ENCODE data around the gene MAGEB6.
"Not testable (repeated sequence)": the region's sequence is repeated elsewhere in the genome, so short reads cannot be mapped to it uniquely, and the experiment has no call there.

The MAGEB6 gene, protein sequence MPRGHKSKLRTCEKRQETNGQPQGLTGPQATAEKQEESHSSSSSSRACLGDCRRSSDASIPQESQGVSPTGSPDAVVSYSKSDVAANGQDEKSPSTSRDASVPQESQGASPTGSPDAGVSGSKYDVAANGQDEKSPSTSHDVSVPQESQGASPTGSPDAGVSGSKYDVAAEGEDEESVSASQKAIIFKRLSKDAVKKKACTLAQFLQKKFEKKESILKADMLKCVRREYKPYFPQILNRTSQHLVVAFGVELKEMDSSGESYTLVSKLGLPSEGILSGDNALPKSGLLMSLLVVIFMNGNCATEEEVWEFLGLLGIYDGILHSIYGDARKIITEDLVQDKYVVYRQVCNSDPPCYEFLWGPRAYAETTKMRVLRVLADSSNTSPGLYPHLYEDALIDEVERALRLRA

DNA sequence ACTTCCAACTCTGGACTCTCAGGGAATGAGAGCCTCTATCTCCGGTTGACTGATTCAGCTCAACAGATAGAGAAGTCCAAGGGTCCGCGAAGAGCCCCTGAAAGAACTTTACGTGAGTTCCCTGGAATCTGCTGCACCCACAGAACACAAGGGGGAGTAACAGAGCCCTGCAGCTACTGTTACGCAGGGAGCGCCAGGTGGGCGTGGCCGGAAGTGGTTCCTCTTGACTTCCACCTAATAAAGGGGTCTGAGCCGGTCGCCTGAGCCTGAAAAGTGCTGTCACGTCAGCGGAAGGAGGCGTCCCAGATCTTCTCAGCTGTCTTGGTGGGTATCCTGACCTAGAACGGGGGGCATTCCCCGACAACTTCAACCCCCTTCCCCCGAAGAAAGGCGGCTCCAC, at the start of gene MAGEB6:
TSS of gene MAGEB6 (plus strand) at position 237 of the 400 bp plus-strand sequence. CDS start 1,407 bp downstream, outside the sequence.
- Mint-ChIP-seq H3K27ac (no peak within 1 kb of the TSS), H3K4me3 (no peak within 1 kb of the TSS), H3K27me3 (no peaks in the 10 kb centered on the region), H3K36me3 (no peaks in the 10 kb centered on the region), H3K4me1 (no peaks in the 10 kb centered on the region), H3K9me3 (no peaks in the 10 kb centered on the region)
- ATAC-seq (ENCODE audit: low read depth) (no peak), DNase-seq (ENCODE audit: low spot score in 2 of 2) (no peak)

DNA sequence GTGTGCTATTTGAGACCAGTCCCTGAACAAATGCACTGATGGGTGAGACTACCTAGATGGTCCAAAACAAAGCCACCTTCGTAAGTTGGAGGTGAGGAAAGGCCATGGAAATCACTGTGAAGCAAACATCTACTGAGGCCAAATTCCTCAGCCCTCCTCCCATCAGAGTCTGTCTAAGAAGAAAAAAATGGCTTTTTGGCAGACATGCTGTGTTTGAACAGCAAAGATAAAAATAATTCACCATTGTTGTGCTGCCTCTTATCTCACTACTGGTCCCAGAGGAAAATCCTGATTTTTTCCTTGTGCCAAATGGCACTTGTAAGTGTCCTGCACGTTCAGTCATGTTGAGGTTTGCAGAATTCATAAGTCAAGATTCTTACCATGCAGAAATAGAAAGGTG, 46.2 kb upstream of the MAGEB6 start:
- H3K36me3 Mint-ChIP-seq, result no peaks in the 10 kb centered on the region
- ATAC-seq (ENCODE audit: low read depth) (no peak), DNase-seq (ENCODE audit: low spot score in 2 of 2) (no peak)
- H3K9me3 Mint-ChIP-seq, result peaks cover 2% of the 10 kb centered on the region
- H3K27me3 Mint-ChIP-seq, result no peaks in the 10 kb centered on the region
- H3K27ac Mint-ChIP-seq, result no peak overlapping the region
- H3K4me3 Mint-ChIP-seq, result no peak overlapping the region
- no peaks in the 10 kb centered on the region for H3K4me1 Mint-ChIP-seq

DNA sequence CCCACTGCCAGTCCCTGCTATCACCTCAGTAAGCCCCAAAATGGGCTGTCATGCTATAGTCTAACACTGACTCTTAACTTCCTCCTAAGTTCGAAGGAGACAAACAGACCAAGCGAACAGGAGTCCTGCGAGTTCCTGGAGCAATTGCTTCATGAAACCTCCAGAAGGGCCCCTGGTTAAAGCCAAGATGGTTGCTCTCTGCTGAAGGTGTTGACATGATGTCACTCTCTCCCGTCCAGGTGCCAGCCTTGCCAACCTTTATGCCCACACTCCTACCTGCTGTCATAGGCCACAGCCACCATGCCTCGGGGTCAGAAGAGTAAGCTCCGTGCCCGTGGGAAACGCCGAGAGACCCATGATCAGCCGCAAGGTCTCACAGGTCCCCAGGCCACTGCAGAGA, 31.9 kb upstream of the MAGEB6 start, which contains the start of gene MAGEB6B:
TSS of gene MAGEB6B (plus strand) at position 301 of the 400 bp plus-strand sequence. CDS start at position 301, 0 bp downstream.
- H3K27ac Mint-ChIP-seq, result no peak within 1 kb of the TSS
- H3K4me1 Mint-ChIP-seq, result no peaks in the 10 kb centered on the region
- H3K36me3 Mint-ChIP-seq, result no peaks in the 10 kb centered on the region
- H3K9me3 Mint-ChIP-seq, result no peaks in the 10 kb centered on the region
- DNase-seq (ENCODE audit: low spot score in 2 of 2) (no peak), ATAC-seq (ENCODE audit: low read depth) (no peak)
- H3K27me3 Mint-ChIP-seq, result no peaks in the 10 kb centered on the region
- H3K4me3 Mint-ChIP-seq, result no peak within 1 kb of the TSS

DNA sequence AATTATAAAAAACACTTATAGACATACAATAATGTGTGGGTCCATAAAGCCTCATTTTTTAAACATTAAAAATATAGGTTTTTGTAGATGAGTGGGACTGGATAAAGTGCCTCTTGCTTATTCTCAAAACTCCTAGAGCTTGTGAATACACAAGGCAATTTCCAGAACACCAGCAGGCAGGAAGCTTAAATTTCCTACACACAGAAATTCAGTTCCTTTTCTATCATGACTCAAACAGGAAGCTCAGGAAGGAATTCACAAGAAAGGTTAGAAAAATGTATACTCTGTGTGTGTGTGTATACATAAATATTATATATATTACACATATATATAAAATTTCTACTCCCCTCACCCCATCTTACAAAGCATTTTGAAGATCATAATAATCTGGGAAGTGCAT, 11.3 kb downstream of the MAGEB6 start:
- DNase-seq (ENCODE audit: low spot score in 2 of 2), result no peak
- Mint-ChIP-seq H3K9me3 (peaks cover 1% of the 10 kb centered on the region), H3K27me3 (no peaks in the 10 kb centered on the region)

GRCh38 chrX:26204717-26205116, 12.5 kb downstream of the MAGEB6 start:
- not testable (repeated sequence) for ATAC-seq (ENCODE audit: low read depth); H3K9me3 Mint-ChIP-seq; DNase-seq (ENCODE audit: low spot score in 2 of 2); H3K27me3 Mint-ChIP-seq; H3K36me3 Mint-ChIP-seq; H3K4me1 Mint-ChIP-seq; H3K4me3 Mint-ChIP-seq; H3K27ac Mint-ChIP-seq

More for the DNA sequence above, 11.3 kb downstream of the MAGEB6 start:
- Mint-ChIP-seq H3K4me3 (no peak overlapping the region), H3K36me3 (no peaks in the 10 kb centered on the region), H3K4me1 (no peaks in the 10 kb centered on the region), H3K27ac (no peak overlapping the region)
- no peak for ATAC-seq (ENCODE audit: low read depth)

DNA sequence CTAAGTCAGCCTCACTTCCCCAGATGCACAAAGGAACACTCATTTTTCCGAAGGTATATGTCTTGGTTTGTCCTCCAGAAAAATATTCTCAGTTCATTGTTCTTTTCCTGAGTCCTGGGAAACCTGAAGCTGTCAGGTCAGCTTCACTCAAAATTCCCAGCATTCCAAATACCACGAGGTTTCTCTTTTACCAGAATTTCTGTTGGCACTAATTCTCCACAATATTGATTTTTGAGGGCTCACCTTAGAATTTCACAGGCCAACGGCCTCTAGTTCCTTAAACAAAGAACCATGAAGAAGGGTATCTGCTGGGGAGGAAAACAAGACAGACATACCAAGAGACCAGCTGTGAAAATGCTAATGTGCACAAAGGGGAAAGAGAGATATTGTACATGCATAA, 15.8 kb downstream of the MAGEB6 start:
- H3K4me1 Mint-ChIP-seq, result no peaks in the 10 kb centered on the region
- no peak for DNase-seq (ENCODE audit: low spot score in 2 of 2)
- H3K27ac Mint-ChIP-seq, result no peak overlapping the region
- H3K27me3 Mint-ChIP-seq, result no peaks in the 10 kb centered on the region
- H3K4me3 Mint-ChIP-seq, result no peak overlapping the region
- ATAC-seq (ENCODE audit: low read depth), result no peak
- H3K36me3 Mint-ChIP-seq, result no peaks in the 10 kb centered on the region
- H3K9me3 Mint-ChIP-seq, result peaks cover 1% of the 10 kb centered on the region

DNA sequence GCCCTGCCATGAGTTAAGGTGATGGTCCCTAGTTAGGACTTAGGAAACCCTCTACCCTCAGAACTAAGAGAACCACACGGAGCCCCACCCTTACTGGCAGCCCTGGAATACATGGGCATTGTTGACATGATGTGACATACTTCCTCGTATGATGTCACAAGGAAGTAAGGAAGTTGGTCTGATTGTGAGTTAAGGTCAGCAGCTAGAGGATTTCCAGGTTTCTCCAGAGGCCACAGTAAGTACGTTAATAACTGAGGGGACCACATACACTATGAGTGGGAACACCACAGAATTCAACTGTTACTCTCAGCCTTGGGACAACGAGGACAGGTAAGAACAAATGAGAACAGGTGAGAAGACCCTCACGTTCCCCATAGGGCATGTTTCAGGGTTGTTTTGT, 23.6 kb downstream of the MAGEB6 start, which contains the start of gene MAGEB5:
TSS of gene MAGEB5 (plus strand) at position 301 of the 400 bp plus-strand sequence. CDS start 1,133 bp downstream, outside the sequence.
- no peaks in the 10 kb centered on the region for H3K27me3 Mint-ChIP-seq

DNA sequence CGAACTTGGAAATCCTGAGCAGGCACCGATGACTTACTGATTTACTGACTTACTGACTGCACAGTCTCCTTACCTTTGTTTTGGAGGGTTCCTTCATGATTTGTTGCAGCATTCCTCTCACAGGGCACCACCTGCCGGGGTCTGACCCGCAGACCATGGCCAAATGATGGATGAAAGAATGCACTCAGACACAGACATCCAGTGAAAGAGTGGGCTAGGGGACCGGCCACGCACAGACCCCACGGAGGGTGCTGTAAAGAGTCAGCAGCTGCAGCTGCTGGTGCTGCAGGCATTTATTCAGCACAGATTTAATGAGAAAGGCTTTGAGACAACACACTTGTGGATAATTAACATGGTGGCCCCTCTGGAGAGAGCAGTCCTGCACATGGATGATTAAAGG, 27.1 kb downstream of the MAGEB6 start:
- no peaks in the 10 kb centered on the region for H3K9me3 Mint-ChIP-seq
- ATAC-seq (ENCODE audit: low read depth) (no peak), DNase-seq (ENCODE audit: low spot score in 2 of 2) (no peak)
- no peaks in the 10 kb centered on the region for H3K36me3 Mint-ChIP-seq
- no peaks in the 10 kb centered on the region for H3K4me1 Mint-ChIP-seq
- no peak overlapping the region for H3K4me3 Mint-ChIP-seq
- no peak overlapping the region for H3K27ac Mint-ChIP-seq
- H3K27me3 Mint-ChIP-seq, result no peaks in the 10 kb centered on the region

More for the DNA sequence above, 23.6 kb downstream of the MAGEB6 start, which contains the start of gene MAGEB5:
- Mint-ChIP-seq H3K9me3 (no peaks in the 10 kb centered on the region), H3K27ac (no peak within 1 kb of the TSS), H3K4me3 (no peak within 1 kb of the TSS), H3K4me1 (no peaks in the 10 kb centered on the region), H3K36me3 (no peaks in the 10 kb centered on the region)
- ATAC-seq (ENCODE audit: low read depth), result no peak
- no peak for DNase-seq (ENCODE audit: low spot score in 2 of 2)

DNA sequence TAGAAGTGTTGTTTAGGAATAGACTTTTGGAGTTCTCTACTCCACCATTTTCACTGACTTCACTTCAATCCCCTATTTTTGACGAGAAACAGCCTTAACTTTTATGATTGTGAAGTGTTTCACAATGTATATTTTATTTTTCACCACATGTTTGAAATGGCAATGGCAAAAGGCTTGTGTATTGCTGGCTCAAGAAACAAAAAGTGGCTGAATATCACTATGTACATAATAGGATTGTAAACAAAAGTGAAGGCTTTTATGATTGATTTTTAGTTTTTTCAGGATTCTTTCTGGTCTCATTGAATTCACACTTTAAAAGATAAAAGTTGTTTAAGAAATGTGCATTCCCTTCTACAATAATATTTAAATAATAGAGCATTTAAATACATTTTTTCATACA, 41.9 kb downstream of the MAGEB6 start:
- Mint-ChIP-seq H3K27me3 (no peaks in the 10 kb centered on the region), H3K4me3 (no peak overlapping the region), H3K36me3 (no peaks in the 10 kb centered on the region), H3K27ac (no peak overlapping the region), H3K9me3 (peaks cover 3% of the 10 kb centered on the region), H3K4me1 (no peaks in the 10 kb centered on the region)
- DNase-seq (ENCODE audit: low spot score in 2 of 2), result no peak
- no peak for ATAC-seq (ENCODE audit: low read depth)

Measured in memory B cell (primary cell).